Measurements from ENCODE around the gene GPR84. TPM values are rescaled to one million over a fixed set of nuclear protein-coding genes. Genes with fewer than 3 reads are reported as not detected.
A peak's percentile ranks its signal among the peaks of the same experiment; 100 is the strongest.

The GPR84 gene
- total and polyA plus RNA-seq, 9 of the 15 experiments (the other 6 are each of a cell fraction or from before 2014, with no cell fraction given): 0.07 to 0.18 (median 0.11) TPM; not detected in 5

DNA sequence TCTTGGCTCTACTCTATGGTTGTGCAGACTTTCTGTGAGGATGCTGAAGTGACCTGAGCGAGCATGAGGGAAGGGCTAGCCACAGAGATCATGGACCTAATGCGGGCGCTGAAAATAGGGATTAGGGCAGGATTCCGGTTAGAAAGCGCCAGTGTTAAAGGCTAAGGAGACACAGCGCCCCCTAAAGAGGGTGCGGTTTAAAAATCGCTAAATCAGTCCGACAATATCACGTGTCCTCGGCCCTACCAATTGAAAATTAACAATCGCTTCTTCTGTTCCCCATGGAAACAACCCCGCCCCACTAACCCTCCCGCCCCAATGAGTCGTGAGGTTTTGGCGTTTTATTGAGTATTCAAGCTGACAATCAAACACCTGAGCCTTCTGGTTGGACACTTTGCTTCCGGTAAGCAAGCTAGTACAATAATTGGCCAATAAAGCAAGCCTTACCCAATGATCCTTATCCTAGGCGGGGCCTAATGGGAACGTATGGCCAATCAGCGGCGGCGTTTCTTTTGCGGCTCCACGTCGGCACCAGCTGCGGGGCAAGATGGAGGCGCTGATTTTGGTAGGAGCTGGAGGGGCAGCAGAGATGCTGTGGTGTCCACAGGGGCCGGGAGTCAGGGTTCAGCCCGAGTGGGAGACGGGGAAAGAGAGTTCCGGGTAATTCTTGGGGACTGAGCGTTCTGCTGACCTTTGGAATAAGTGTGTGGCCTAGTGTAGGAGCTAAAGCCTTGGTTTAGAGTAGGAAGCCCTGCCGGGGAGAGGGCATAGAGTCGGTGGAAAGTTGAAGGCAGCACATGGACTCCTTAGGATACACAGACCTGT lies 39.5 kb downstream of the GPR84 start, which contains the start of gene COPZ1 (continued):
- TF ChIP-seq RBM22 (IDR thresholded peaks at IDR 0.05; ENCODE audit: low read depth, low read length, poor library complexity, severe bottlenecking): no peak
- TF ChIP-seq, protein P1, sequence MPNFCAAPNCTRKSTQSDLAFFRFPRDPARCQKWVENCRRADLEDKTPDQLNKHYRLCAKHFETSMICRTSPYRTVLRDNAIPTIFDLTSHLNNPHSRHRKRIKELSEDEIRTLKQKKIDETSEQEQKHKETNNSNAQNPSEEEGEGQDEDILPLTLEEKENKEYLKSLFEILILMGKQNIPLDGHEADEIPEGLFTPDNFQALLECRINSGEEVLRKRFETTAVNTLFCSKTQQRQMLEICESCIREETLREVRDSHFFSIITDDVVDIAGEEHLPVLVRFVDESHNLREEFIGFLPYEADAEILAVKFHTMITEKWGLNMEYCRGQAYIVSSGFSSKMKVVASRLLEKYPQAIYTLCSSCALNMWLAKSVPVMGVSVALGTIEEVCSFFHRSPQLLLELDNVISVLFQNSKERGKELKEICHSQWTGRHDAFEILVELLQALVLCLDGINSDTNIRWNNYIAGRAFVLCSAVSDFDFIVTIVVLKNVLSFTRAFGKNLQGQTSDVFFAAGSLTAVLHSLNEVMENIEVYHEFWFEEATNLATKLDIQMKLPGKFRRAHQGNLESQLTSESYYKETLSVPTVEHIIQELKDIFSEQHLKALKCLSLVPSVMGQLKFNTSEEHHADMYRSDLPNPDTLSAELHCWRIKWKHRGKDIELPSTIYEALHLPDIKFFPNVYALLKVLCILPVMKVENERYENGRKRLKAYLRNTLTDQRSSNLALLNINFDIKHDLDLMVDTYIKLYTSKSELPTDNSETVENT (CRISPR knock-in tag; IDR thresholded peaks at IDR 0.05): peak; percentile 76
- TF ChIP-seq ZNF668 (CRISPR knock-in tag; IDR thresholded peaks at IDR 0.05): no peak
- TF ChIP-seq ZFP1 (CRISPR knock-in tag; IDR thresholded peaks at IDR 0.05): no peak
- TF ChIP-seq ZNF175 (CRISPR knock-in tag; IDR thresholded peaks at IDR 0.05; ENCODE audit: low read depth): no peak
- peak; percentile 22; the same call in 1 of the 2 replicates for TF ChIP-seq ZNF239 (CRISPR knock-in tag; IDR thresholded peaks at IDR 0.05)
- no peak for TF ChIP-seq EGR1 (conservative IDR thresholded peaks at IDR 0.05)
- TF ChIP-seq CHD2 (IDR thresholded peaks at IDR 0.05; ENCODE audit: low read depth, low read length): peak; percentile 83
- TF ChIP-seq, protein P2, sequence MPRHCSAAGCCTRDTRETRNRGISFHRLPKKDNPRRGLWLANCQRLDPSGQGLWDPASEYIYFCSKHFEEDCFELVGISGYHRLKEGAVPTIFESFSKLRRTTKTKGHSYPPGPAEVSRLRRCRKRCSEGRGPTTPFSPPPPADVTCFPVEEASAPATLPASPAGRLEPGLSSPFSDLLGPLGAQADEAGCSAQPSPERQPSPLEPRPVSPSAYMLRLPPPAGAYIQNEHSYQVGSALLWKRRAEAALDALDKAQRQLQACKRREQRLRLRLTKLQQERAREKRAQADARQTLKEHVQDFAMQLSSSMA (CRISPR knock-in tag; IDR thresholded peaks at IDR 0.05): no peak
- peak; percentile 100 for TF ChIP-seq NFRKB (IDR thresholded peaks at IDR 0.05; ENCODE audit: low read depth)
- peak; percentile 48; the same call in 1 of the 2 replicates for TF ChIP-seq GATA2 (CRISPR knock-in tag; IDR thresholded peaks at IDR 0.05)
- TF ChIP-seq PRMT5 (CRISPR knock-in tag; IDR thresholded peaks at IDR 0.05): no peak; the same call in 1 of the 2 replicates
- no peak; the same call in 1 of the 2 replicates for TF ChIP-seq ETV5 (CRISPR knock-in tag; IDR thresholded peaks at IDR 0.05; ENCODE audit: low read depth)
- TF ChIP-seq ERF (CRISPR knock-in tag; IDR thresholded peaks at IDR 0.05): peak; percentile 85
- TF ChIP-seq, protein P3, sequence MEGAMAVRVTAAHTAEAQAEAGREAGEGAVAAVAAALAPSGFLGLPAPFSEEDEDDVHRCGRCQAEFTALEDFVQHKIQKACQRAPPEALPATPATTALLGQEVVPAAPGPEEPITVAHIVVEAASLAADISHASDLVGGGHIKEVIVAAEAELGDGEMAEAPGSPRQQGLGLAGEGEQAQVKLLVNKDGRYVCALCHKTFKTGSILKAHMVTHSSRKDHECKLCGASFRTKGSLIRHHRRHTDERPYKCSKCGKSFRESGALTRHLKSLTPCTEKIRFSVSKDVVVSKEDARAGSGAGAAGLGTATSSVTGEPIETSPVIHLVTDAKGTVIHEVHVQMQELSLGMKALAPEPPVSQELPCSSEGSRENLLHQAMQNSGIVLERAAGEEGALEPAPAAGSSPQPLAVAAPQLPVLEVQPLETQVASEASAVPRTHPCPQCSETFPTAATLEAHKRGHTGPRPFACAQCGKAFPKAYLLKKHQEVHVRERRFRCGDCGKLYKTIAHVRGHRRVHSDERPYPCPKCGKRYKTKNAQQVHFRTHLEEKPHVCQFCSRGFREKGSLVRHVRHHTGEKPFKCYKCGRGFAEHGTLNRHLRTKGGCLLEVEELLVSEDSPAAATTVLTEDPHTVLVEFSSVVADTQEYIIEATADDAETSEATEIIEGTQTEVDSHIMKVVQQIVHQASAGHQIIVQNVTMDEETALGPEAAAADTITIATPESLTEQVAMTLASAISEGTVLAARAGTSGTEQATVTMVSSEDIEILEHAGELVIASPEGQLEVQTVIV (CRISPR knock-in tag; IDR thresholded peaks at IDR 0.05; ENCODE audit: borderline replicate concordance): no peak
- TF ChIP-seq, protein P4, sequence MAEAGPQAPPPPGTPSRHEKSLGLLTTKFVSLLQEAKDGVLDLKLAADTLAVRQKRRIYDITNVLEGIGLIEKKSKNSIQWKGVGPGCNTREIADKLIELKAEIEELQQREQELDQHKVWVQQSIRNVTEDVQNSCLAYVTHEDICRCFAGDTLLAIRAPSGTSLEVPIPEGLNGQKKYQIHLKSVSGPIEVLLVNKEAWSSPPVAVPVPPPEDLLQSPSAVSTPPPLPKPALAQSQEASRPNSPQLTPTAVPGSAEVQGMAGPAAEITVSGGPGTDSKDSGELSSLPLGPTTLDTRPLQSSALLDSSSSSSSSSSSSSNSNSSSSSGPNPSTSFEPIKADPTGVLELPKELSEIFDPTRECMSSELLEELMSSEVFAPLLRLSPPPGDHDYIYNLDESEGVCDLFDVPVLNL (CRISPR knock-in tag; IDR thresholded peaks at IDR 0.05; ENCODE audit: low read depth): 0 out of 2 replicates have a peak, but pooled peaks have one; percentile 24
- TF ChIP-seq ZNF561 (CRISPR knock-in tag; conservative IDR thresholded peaks at IDR 0.05): no peak
- no peak for TF ChIP-seq SAFB (IDR thresholded peaks at IDR 0.05; ENCODE audit: borderline replicate concordance, low read depth, low read length)
- TF ChIP-seq DMBX1 (CRISPR knock-in tag; IDR thresholded peaks at IDR 0.05; ENCODE audit: borderline replicate concordance): no peak; the same call in 1 of the 2 replicates
- TF ChIP-seq BACH1 (tag; IDR thresholded peaks at IDR 0.05): 0 out of 2 replicates have a peak, but pooled peaks have one; percentile 23
- TF ChIP-seq ZNF184 (CRISPR knock-in tag; IDR thresholded peaks at IDR 0.05): no peak
- no peak for TF ChIP-seq BRF1 (IDR thresholded peaks at IDR 0.05; ENCODE audit: borderline replicate concordance, extremely low read depth, insufficient read length)

Data from K562 (cell line).